GM18526 (cell line): ENCODE results near the gene CRISP3.

Source experiments
- POLR2A ChIP-seq: IDR thresholded peaks from 3 replicates; pipeline ENCODE4 v1.6.1; 2011; ENCODE audit not compliant: insufficient read length; ENCODE audit errors: extremely low read depth

CRISP3 gene

GRCh38 chr6:49713346-49713745, 30.8 kb downstream of the CRISP3 start, which contains the start of gene CRISP2:
Gene CRISP2, minus strand, starts transcription at chr6:49713543. Its CDS starts 4,347 bp downstream, at chr6:49709196.
- TF ChIP-seq POLR2A: no peak

DNA sequence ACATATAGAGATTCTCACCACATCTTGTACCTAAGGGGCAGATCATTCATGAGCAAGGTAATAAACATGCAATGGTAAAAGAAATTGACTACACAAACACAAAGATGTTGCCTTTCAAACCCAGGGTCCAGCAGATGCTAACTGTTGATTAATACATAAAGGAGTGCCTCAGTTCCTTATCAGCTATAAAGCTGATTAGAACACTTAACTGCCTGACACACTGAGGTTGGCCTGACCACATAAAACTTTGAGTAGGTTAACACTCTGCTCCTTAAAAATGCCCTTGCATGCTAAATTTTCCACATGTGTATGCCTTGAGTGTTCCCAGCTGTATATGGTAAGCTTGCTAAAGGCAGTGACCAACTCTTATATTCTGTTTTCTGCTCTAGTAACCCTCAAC, 45.7 kb downstream of the CRISP3 start:
- no peak for TF ChIP-seq POLR2A

DNA sequence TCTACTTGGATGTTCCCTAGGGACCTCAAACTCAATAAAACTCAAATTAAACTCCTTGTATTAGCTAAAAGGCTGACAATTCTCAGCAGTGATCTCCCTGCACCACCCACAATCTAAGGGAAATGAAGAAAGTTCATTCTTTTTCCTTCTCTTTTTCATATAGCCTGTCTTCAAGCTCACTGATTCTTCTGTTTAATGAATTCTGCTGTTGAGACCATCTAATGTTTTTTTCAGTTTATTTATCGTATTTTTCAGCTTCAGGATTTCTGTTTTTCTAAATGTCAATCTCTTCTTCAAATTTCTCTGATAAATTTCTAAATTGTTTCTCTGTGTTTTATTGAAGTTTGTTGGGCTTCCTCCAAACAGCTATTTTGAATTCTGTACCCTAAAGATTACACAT, 50.7 kb downstream of the CRISP3 start:
- TF ChIP-seq POLR2A: no peak

DNA sequence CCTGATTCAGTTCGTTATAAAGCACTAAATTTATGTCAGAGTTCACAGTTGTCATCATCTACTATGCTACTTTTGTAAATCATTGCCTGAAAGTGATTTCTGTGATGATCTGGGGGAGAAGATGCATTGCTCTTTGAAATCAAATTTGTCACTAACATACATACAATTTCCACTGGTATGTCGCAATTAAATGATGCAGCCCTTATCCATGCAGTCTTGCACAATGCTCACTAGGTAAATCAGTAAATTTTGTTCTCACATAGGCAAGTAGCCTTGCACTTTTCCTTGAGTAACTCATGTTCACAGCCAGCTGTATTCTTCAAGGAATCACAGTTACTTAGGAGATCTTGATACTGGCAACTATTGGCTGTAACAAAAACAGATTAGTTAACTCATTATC, 51.7 kb downstream of the CRISP3 start:
- no peak for TF ChIP-seq POLR2A
